DOHH2 (cell line): ENCODE data around the gene ZG16.

Experiments used
- CTCF ChIP-seq: fragments of 200-600 bp; sonication (generic); IDR thresholded peaks from one replicate; pipeline ENCODE4 v1.5.1; 2014; ENCODE audit warnings: antibody characterized with exemption, mild to moderate bottlenecking, low read depth, low read length; ENCODE audit not compliant: poor library complexity, severe bottlenecking
- EZH2phosphoT487 ChIP-seq: fragments of 200-600 bp; sonication (generic); IDR thresholded peaks from 2 replicates; pipeline ENCODE4 v1.6.1; 2017; ENCODE audit warnings: borderline replicate concordance, mild to moderate bottlenecking, antibody characterized with exemption, low read length, moderate library complexity, mixed read lengths

DNA sequence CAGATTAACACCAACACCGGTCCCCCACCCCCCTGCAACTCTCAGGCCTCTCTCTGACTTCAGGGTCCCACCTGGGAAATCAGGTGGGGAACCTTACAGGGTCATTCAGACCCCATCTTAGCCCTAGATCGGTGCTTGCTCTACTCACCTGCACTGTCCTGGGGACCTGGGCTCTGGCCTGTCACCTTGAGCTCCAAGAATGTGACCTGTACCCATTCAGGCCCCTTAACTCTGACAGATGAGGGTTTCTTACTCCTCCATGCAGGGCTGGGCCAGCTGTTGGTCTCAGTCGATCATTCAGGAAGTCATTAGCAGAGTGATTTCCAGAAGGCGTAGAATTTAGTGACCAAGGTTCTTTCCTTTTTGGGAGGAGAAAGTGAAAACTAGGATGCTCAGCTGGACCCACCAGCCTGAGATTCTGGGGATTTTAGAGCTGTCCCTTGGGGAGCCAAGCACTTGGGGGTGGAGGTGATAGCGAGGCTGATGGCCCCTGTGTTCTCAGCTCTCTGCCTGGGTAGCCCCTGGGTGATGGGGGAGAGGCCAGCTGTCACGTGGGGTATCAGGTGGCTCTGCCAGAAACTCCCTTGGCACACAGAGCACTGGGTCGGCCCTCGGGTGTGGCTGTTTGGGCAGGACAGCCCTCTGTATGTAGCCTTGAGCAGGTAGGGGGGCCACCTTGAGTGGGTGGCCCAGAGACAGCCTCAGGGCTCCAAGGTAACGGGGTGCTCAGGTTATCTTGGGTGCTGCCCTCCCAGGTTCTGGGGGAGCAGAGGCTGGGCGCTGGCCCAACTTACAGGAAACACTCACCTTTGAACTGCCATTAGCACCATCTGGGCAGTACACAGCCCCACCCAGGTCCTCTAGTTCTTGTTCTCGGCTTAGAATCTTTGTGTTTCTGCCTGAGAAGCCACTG lies 42.9 kb downstream of the ZG16 start:
- no peak for TF ChIP-seq CTCF
- TF ChIP-seq EZH2phosphoT487 = no peak
